Ishikawa (cell line): ENCODE measurements around the gene CAPZB.

Experiments used
- EP300 ChIP-seq: IDR thresholded peaks from 2 replicates; pipeline ENCODE4 v1.6.1; 2012; ENCODE audit warnings: borderline replicate concordance
- FOXM1 ChIP-seq: IDR thresholded peaks from 2 replicates; pipeline ENCODE4 v1.6.1; 2012; ENCODE audit warnings: low read depth, borderline replicate concordance
- NFIC ChIP-seq: IDR thresholded peaks from 2 replicates; pipeline ENCODE4 v1.6.1; 2012
- TAF1 ChIP-seq: IDR thresholded peaks from 2 replicates; pipeline ENCODE4 v1.6.1; 2012; ENCODE audit warnings: low read depth, mild to moderate bottlenecking
- TEAD4 ChIP-seq: IDR thresholded peaks from 2 replicates; pipeline ENCODE4 v1.6.1; 2012
- YY1 ChIP-seq: IDR thresholded peaks from 2 replicates; pipeline ENCODE4 v1.6.1; 2012; ENCODE audit warnings: low read depth
- TF ChIP-seq, protein P1 (sequence below): IDR thresholded peaks from 2 replicates; pipeline ENCODE4 v1.6.1; 2012
- TF ChIP-seq, protein P2 (sequence below): IDR thresholded peaks from 2 replicates; pipeline ENCODE4 v1.6.1; 2012; ENCODE audit warnings: low read depth, mild to moderate bottlenecking

CAPZB gene

DNA sequence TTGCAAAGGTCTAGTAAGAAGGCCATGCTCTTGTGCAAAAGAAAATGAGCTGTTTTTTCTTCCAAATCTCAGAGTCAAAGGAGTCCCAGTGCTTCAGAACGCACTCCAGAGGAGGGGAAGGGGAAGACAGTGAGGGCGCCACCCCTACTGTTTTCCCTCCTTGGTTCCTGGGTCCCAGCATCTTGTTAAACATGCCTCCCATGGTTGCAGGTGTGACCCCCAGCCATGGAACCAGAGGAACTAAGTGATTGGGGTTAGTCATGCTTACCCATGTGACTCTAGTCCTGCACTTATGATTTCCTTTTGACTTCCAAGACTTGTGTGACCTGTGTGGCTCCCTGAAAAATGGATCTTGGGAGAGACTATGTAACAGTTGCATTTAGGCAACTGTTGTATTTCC lies 190.7 kb downstream of the CAPZB start:
- no peak for TF ChIP-seq FOXM1
- TF ChIP-seq, protein P1, sequence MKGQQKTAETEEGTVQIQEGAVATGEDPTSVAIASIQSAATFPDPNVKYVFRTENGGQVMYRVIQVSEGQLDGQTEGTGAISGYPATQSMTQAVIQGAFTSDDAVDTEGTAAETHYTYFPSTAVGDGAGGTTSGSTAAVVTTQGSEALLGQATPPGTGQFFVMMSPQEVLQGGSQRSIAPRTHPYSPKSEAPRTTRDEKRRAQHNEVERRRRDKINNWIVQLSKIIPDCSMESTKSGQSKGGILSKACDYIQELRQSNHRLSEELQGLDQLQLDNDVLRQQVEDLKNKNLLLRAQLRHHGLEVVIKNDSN, result 0 out of 2 replicates have a peak, but pooled peaks have one; percentile 19

DNA sequence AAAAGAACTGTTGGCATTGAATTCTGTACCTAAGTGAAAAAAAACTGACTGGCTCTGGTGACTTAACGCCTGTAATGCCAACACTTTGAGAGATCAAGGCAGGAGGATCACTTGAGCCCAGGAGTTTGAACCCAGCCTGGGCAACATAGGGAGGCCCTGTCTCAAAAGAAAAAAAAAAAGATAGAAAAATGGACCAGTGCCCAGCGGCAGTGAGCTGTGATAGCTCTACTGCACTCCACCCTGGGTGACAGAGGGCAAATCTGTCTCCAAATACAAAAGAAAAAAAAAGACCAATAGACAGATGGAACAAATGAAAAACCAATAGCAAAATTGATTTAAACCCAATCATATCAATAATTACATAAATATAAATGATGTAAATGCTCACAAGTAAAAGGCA lies 196.1 kb downstream of the CAPZB start:
- no peak for TF ChIP-seq NFIC
- TF ChIP-seq, protein P1, result no peak
- TF ChIP-seq, protein P2, sequence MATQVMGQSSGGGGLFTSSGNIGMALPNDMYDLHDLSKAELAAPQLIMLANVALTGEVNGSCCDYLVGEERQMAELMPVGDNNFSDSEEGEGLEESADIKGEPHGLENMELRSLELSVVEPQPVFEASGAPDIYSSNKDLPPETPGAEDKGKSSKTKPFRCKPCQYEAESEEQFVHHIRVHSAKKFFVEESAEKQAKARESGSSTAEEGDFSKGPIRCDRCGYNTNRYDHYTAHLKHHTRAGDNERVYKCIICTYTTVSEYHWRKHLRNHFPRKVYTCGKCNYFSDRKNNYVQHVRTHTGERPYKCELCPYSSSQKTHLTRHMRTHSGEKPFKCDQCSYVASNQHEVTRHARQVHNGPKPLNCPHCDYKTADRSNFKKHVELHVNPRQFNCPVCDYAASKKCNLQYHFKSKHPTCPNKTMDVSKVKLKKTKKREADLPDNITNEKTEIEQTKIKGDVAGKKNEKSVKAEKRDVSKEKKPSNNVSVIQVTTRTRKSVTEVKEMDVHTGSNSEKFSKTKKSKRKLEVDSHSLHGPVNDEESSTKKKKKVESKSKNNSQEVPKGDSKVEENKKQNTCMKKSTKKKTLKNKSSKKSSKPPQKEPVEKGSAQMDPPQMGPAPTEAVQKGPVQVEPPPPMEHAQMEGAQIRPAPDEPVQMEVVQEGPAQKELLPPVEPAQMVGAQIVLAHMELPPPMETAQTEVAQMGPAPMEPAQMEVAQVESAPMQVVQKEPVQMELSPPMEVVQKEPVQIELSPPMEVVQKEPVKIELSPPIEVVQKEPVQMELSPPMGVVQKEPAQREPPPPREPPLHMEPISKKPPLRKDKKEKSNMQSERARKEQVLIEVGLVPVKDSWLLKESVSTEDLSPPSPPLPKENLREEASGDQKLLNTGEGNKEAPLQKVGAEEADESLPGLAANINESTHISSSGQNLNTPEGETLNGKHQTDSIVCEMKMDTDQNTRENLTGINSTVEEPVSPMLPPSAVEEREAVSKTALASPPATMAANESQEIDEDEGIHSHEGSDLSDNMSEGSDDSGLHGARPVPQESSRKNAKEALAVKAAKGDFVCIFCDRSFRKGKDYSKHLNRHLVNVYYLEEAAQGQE, result no peak
- TF ChIP-seq TEAD4, result no peak
- no peak for TF ChIP-seq TAF1
- no peak for TF ChIP-seq EP300
- no peak for TF ChIP-seq YY1
